ENCODE measurements around the gene HOMER1. TPM values are rescaled to one million over a fixed set of nuclear protein-coding genes. Genes with fewer than 3 reads are reported as not detected.

The HOMER1 gene
- total RNA-seq, 1 donor from 2014 or later: 16.7 TPM

DNA sequence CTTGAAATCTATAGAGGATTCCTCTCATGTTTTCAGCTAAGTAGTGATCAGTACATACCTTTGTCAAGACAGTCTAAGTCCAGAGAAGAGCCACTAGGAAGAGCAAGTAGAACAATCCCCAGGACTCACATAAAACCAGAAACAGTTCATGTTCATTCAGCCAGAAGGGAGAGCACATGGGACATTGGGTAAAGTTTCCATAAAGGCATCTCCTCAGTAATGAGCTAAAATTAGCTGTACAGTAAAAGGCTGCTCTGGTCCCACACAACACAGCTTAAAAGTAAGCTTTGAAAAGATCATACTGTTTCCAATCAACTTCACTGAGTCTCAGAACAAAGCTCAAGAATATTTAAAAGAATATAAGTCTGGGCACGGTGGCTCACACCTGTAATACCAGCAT, 32.4 kb downstream of the HOMER1 start:
- no peaks in the 10 kb centered on the region for H3K36me3 Mint-ChIP-seq (ENCODE audit: low read depth, unreplicated experiment)
- H3K27me3 Mint-ChIP-seq (ENCODE audit: unreplicated experiment): no peaks in the 10 kb centered on the region
- no peak for DNase-seq (ENCODE audit: low spot score)
- peaks cover 6% of the 10 kb centered on the region for H3K4me1 Mint-ChIP-seq (ENCODE audit: unreplicated experiment)
- no peak overlapping the region for H3K4me3 Mint-ChIP-seq (ENCODE audit: unreplicated experiment)
- no peaks in the 10 kb centered on the region for H3K9me3 Mint-ChIP-seq (ENCODE audit: unreplicated experiment)
- H3K27ac Mint-ChIP-seq (ENCODE audit: unreplicated experiment): no peak overlapping the region
- TF ChIP-seq, protein P1, sequence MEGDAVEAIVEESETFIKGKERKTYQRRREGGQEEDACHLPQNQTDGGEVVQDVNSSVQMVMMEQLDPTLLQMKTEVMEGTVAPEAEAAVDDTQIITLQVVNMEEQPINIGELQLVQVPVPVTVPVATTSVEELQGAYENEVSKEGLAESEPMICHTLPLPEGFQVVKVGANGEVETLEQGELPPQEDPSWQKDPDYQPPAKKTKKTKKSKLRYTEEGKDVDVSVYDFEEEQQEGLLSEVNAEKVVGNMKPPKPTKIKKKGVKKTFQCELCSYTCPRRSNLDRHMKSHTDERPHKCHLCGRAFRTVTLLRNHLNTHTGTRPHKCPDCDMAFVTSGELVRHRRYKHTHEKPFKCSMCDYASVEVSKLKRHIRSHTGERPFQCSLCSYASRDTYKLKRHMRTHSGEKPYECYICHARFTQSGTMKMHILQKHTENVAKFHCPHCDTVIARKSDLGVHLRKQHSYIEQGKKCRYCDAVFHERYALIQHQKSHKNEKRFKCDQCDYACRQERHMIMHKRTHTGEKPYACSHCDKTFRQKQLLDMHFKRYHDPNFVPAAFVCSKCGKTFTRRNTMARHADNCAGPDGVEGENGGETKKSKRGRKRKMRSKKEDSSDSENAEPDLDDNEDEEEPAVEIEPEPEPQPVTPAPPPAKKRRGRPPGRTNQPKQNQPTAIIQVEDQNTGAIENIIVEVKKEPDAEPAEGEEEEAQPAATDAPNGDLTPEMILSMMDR (IDR thresholded peaks at IDR 0.05; ENCODE audit: unreplicated experiment): no peak

DNA sequence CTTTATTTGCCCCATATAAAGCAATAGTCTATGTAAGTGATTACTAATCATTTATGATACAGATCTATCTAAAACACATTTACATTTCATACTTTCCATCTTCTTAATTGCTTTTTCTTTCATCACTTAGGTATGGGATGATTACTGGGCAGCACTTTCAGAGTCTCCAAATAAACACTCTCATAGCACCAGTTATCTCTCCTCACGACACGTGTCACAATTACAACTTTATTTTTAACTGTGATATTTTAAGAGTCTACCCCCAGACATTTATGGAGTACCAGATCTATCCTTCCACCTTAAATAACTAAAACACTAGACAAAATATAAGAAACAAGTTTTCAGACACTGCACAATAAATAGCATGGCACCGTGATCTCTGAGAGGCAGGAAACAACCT, 32.9 kb downstream of the HOMER1 start:
- Mint-ChIP-seq H3K27ac (ENCODE audit: unreplicated experiment) (no peak overlapping the region), H3K27me3 (ENCODE audit: unreplicated experiment) (no peaks in the 10 kb centered on the region), H3K4me3 (ENCODE audit: unreplicated experiment) (no peak overlapping the region), H3K9me3 (ENCODE audit: unreplicated experiment) (no peaks in the 10 kb centered on the region), H3K36me3 (ENCODE audit: low read depth, unreplicated experiment) (no peaks in the 10 kb centered on the region), H3K4me1 (ENCODE audit: unreplicated experiment) (peaks cover 4% of the 10 kb centered on the region)
- TF ChIP-seq, protein P1 (IDR thresholded peaks at IDR 0.05; ENCODE audit: unreplicated experiment): no peak
- no peak for DNase-seq (ENCODE audit: low spot score)

GRCh38 chr5:79475152-79475466, 38.8 kb downstream of the HOMER1 start:
- peaks cover 8% of the 10 kb centered on the region for H3K4me1 Mint-ChIP-seq (ENCODE audit: unreplicated experiment)
- DNase-seq (ENCODE audit: low spot score): no peak
- H3K36me3 Mint-ChIP-seq (ENCODE audit: low read depth, unreplicated experiment): no peaks in the 10 kb centered on the region
- TF ChIP-seq, protein P1 (IDR thresholded peaks at IDR 0.05; ENCODE audit: unreplicated experiment): no peak
- H3K27me3 Mint-ChIP-seq (ENCODE audit: unreplicated experiment): no peaks in the 10 kb centered on the region
- no peaks in the 10 kb centered on the region for H3K9me3 Mint-ChIP-seq (ENCODE audit: unreplicated experiment)
- H3K4me3 Mint-ChIP-seq (ENCODE audit: unreplicated experiment): no peak overlapping the region
- no peak overlapping the region for H3K27ac Mint-ChIP-seq (ENCODE audit: unreplicated experiment)

DNA sequence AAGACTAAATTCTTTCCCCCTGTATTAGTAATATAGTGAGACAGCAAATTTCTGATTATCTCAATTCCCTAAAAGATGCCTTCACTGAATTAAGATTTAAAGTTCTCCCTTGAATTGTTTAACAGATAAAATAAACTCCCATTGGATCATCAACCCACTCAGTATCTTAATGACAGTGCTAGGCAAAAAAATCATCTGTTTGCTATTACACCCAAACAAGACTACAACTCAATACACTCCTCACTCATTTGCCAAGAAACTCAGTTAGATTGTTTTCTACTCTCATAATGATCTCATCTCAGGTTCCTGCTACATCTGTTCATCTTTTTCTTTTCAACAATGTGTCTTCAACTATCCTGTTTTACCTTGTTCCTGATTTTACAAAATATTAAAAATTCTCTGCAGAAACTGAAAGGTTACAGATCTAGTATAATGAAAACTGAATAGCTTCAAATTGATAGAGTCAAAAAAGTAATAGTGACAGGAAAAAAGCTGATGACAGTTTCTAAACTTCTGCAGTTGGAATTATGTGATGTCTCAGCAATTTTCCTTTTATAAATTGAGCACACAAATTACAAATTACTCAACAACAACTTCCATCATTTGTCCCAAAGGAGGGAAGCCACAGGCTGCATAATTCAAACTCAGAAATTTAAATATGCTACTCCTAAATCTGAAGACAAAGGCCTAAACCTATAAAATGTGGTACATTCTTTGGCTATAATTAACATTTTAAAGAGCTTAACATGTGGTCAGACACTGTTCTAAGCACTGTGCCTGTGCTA, 39.4 kb downstream of the HOMER1 start:
- Mint-ChIP-seq H3K4me1 (ENCODE audit: unreplicated experiment) (peaks cover 8% of the 10 kb centered on the region), H3K36me3 (ENCODE audit: low read depth, unreplicated experiment) (no peaks in the 10 kb centered on the region), H3K4me3 (ENCODE audit: unreplicated experiment) (no peak overlapping the region), H3K27ac (ENCODE audit: unreplicated experiment) (no peak overlapping the region), H3K9me3 (ENCODE audit: unreplicated experiment) (no peaks in the 10 kb centered on the region), H3K27me3 (ENCODE audit: unreplicated experiment) (no peaks in the 10 kb centered on the region)
- TF ChIP-seq, protein P1 (IDR thresholded peaks at IDR 0.05; ENCODE audit: unreplicated experiment): no peak
- DNase-seq (ENCODE audit: low spot score): no peak

DNA sequence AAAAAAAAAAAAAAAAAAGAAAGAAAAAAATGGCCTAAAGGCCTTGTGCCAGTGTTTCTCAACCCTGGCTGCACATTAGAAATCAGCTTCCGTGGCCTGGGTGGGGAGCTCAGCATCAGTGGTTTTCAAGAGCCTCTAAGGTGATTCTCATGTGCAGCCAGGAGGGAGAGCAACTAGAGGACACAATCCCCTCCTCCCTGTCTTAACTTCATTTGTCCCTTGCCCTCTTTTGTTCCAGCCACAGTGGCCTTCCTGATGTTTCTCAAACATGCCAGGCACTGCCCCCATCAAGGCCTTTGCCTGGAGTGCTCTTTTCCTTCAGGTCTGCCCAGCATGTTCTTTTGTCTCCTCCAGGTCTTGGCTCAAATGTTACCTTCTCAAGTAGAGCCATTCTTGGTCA, 42.4 kb downstream of the HOMER1 start:
- H3K9me3 Mint-ChIP-seq (ENCODE audit: unreplicated experiment): no peaks in the 10 kb centered on the region
- TF ChIP-seq, protein P1 (IDR thresholded peaks at IDR 0.05; ENCODE audit: unreplicated experiment): no peak
- no peaks in the 10 kb centered on the region for H3K36me3 Mint-ChIP-seq (ENCODE audit: low read depth, unreplicated experiment)
- H3K27me3 Mint-ChIP-seq (ENCODE audit: unreplicated experiment): no peaks in the 10 kb centered on the region
- peak overlapping the region; percentile 3 for H3K27ac Mint-ChIP-seq (ENCODE audit: unreplicated experiment)
- H3K4me3 Mint-ChIP-seq (ENCODE audit: unreplicated experiment): no peak overlapping the region
- no peak for DNase-seq (ENCODE audit: low spot score)
- H3K4me1 Mint-ChIP-seq (ENCODE audit: unreplicated experiment): peaks cover 4% of the 10 kb centered on the region

All from endothelial cell (in vitro differentiated cells).